SU-DHL-6 (cell line): Measurements from ENCODE around the gene CCDC68.

Source experiments
- CTCF ChIP-seq: fragments of 200-600 bp; sonication (generic); IDR thresholded peaks from one replicate; pipeline ENCODE4 v1.5.1; 2017; ENCODE audit warnings: antibody characterized with exemption, mild to moderate bottlenecking, low read length, moderate library complexity; ENCODE audit not compliant: insufficient read depth, poor library complexity, severe bottlenecking
- EZH2phosphoT487 ChIP-seq: fragments of 200-600 bp; sonication (generic), shearing (Covaris generic); conservative IDR thresholded peaks from 2 replicates; pipeline ENCODE4 v1.6.1; 2018; ENCODE audit warnings: mild to moderate bottlenecking, antibody characterized with exemption, low read length, moderate library complexity, mixed read lengths

- TF ChIP-seq CTCF (no peak), EZH2phosphoT487 (no peak)
These were observed 84.2 kb downstream of the CCDC68 start for GRCh38 chr18:54875063-54875462.
